ENCODE measurements around the gene APLP1. TPM values are rescaled to one million over a fixed set of nuclear protein-coding genes. Genes with fewer than 3 reads are reported as not detected.
"Not testable (repeated sequence)": the region's sequence is repeated elsewhere in the genome, so short reads cannot be mapped to it uniquely, and the experiment has no call there.

Gene APLP1
- total and polyA plus RNA-seq, 9 donors, result 0.55 to 10.1 (median 1.6) TPM

- no peak for DNase-seq
- 64 to 75% (median 69%) methylated on average over 10 of the region's 10 CpGs for WGBS, 3 donors
- TF ChIP-seq POLR2A (IDR thresholded peaks at IDR 0.05) (no peak), EP300 (IDR thresholded peaks at IDR 0.05) (no peak)
- intact Hi-C loops (cut with DNase I), result no loop called here
- H3K4me3 ChIP-seq, result no peak overlapping the region
- peaks cover 3% of the 10 kb centered on the region for H3K4me1 ChIP-seq (ENCODE audit: insufficient read depth)
- no peak overlapping the region for H3K27ac ChIP-seq
- H3K36me3 ChIP-seq, result no peaks in the 10 kb centered on the region
- no peaks in the 10 kb centered on the region for H3K9me3 ChIP-seq
- H3K27me3 ChIP-seq, result no peaks in the 10 kb centered on the region
Observed at GRCh38 chr19:35908973-35909683, 40.8 kb downstream of the APLP1 start.

GRCh38 chr19:35909684-35910035 lies 41.3 kb downstream of the APLP1 start:
- no peaks in the 10 kb centered on the region for H3K9me3 ChIP-seq
- 58 to 68% (median 62%) methylated on average over 6 of the region's 6 CpGs for WGBS, 3 donors
- H3K27ac ChIP-seq, result no peak overlapping the region
- DNase-seq, result no peak
- peaks cover 3% of the 10 kb centered on the region for H3K4me1 ChIP-seq (ENCODE audit: insufficient read depth)
- no peak for TF ChIP-seq POLR2A (IDR thresholded peaks at IDR 0.05)
- intact Hi-C loops (cut with DNase I), result no loop called here
- no peaks in the 10 kb centered on the region for H3K27me3 ChIP-seq
- no peaks in the 10 kb centered on the region for H3K36me3 ChIP-seq
- no peak overlapping the region for H3K4me3 ChIP-seq

GRCh38 chr19:35910355-35910754 lies 42.0 kb downstream of the APLP1 start:
- H3K4me3 ChIP-seq; H3K27ac ChIP-seq; H3K9me3 ChIP-seq; H3K36me3 ChIP-seq; H3K27me3 ChIP-seq; DNase-seq; intact Hi-C loops (cut with DNase I); H3K4me1 ChIP-seq (ENCODE audit: insufficient read depth): not testable (repeated sequence)
- 87 to 89% (median 88%) methylated on average over 14 of the region's 14 CpGs for WGBS, 3 donors

DNA sequence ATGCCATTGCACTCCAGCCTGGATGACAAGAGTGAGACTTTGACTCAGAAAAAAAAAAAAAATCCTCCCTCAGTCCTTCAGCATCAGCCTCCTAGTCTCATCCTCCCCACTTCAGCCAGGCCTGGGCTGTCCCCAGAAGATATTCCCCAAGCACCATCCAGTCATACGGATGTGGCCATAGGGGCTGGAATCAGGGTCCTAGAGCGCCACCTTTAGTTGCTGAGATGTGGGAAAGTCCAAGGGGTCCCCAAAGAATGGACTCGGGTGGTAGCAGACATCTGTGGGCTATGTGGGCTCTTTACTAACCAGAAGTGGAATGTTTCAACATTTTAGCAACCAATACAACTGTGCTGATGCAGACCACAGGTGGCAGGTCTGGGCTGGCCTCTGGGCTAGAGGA lies 42.8 kb downstream of the APLP1 start:
- Histone ChIP-seq H3K4me3 (no peak overlapping the region), H3K27ac (no peak overlapping the region), H3K4me1 (ENCODE audit: insufficient read depth) (peaks cover 3% of the 10 kb centered on the region), H3K36me3 (no peaks in the 10 kb centered on the region), H3K9me3 (no peaks in the 10 kb centered on the region), H3K27me3 (no peaks in the 10 kb centered on the region)
- DNase-seq, result no peak
- TF ChIP-seq EP300 (IDR thresholded peaks at IDR 0.05) (no peak), CTCF (IDR thresholded peaks at IDR 0.05) (no peak), POLR2A (IDR thresholded peaks at IDR 0.05) (no peak)
- intact Hi-C loops (cut with DNase I), result no loop called here
- WGBS, 3 donors, result 44 to 49% (median 46%) methylated on average over 3 of the region's 3 CpGs

DNA sequence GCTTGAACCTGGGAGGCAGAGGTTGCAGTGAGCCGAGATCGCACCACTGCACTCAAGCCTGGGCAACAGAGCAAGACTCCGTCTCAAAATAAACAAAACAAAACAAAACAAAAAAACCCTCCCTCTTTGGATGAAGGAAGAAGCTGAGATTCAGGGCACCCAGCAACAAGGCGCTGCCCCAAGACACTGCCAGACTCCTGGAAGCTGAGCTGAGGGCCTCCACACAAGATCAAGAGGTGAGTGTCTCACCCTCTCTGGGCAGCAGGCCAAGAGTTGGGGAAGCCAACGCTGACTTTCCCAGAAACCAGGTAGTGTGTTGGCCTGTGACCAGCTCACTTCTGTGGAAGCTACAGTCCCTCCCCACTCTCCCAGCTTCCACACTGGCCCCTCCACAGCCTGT lies 43.4 kb downstream of the APLP1 start:
- no peak for DNase-seq
- H3K27ac ChIP-seq, result no peak overlapping the region
- H3K36me3 ChIP-seq, result no peaks in the 10 kb centered on the region
- peaks cover 3% of the 10 kb centered on the region for H3K4me1 ChIP-seq (ENCODE audit: insufficient read depth)
- H3K27me3 ChIP-seq, result no peaks in the 10 kb centered on the region
- TF ChIP-seq POLR2A (IDR thresholded peaks at IDR 0.05), result no peak
- TF ChIP-seq CTCF (IDR thresholded peaks at IDR 0.05), result no peak
- TF ChIP-seq EP300 (IDR thresholded peaks at IDR 0.05), result no peak
- WGBS, 3 donors, result 41 to 50% (median 48%) methylated on average over 5 of the region's 5 CpGs
- H3K9me3 ChIP-seq, result no peaks in the 10 kb centered on the region
- H3K4me3 ChIP-seq, result no peak overlapping the region
- intact Hi-C loops (cut with DNase I), result no loop called here

- intact Hi-C loops (cut with DNase I), result no loop called here
- no peaks in the 10 kb centered on the region for H3K27me3 ChIP-seq
- WGBS, 3 donors, result 46 to 58% (median 49%) methylated on average over 7 of the region's 7 CpGs
- no peak overlapping the region for H3K27ac ChIP-seq
- no peak for DNase-seq
- TF ChIP-seq CTCF (IDR thresholded peaks at IDR 0.05) (no peak), POLR2A (IDR thresholded peaks at IDR 0.05) (no peak), EP300 (IDR thresholded peaks at IDR 0.05) (no peak)
- H3K9me3 ChIP-seq, result no peaks in the 10 kb centered on the region
- H3K4me3 ChIP-seq, result no peak overlapping the region
- no peaks in the 10 kb centered on the region for H3K36me3 ChIP-seq
- no peaks in the 10 kb centered on the region for H3K4me1 ChIP-seq (ENCODE audit: insufficient read depth)
Observed at GRCh38 chr19:35913589-35913988, 45.2 kb downstream of the APLP1 start.

Measured in ovary (tissue), 9 donors.